Measurements from ENCODE around the gene RBM4B.

RBM4B gene

GRCh38 chr11:66616379-66617154 lies 61.1 kb downstream of the RBM4B start, which contains the start of gene RBM14:
Gene RBM14, plus strand, starts transcription at chr11:66616630. Its CDS starts 91 bp downstream, at chr11:66616721.
- no peaks in the 10 kb centered on the region for H3K27me3 ChIP-seq (ENCODE audit: control insufficient read depth in 1 of 2, insufficient read depth in 2 of 2, low read length in 2 of 2)
- H3K9ac ChIP-seq (ENCODE audit: low read depth in 1 of 2, low read length in 2 of 2): peak within 1 kb of the TSS; percentile 94 to 98
- H3K36me3 ChIP-seq (ENCODE audit: control insufficient read depth in 1 of 2, insufficient read depth in 2 of 2, low read length in 2 of 2): peaks cover 0 to 2% of the 10 kb centered on the region in 2 donors
- no peaks in the 10 kb centered on the region for H3K9me3 ChIP-seq (ENCODE audit: control insufficient read depth in 1 of 2, low read length in 2 of 2)
- peak within 1 kb of the TSS; percentile 93 for H3K27ac ChIP-seq (ENCODE audit: low read depth, low read length)
- peaks cover 20 to 34% of the 10 kb centered on the region in 2 donors for H3K4me1 ChIP-seq (ENCODE audit: control insufficient read depth in 1 of 2, insufficient read depth in 2 of 2, low read length in 2 of 2)
- peak within 1 kb of the TSS; percentile 97 to 100 for H3K4me3 ChIP-seq (ENCODE audit: low read depth in 1 of 2, low read length in 2 of 2)

Data from duodenal mucosa (tissue), 2 donors.